B cell (primary cell): Measurements from ENCODE around the gene UPK2.

Experiments
- EZH2 ChIP-seq: IDR thresholded peaks from 2 replicates; pipeline ENCODE4 v1.6.1; 2012; ENCODE audit warnings: borderline replicate concordance, low read depth, mild to moderate bottlenecking, moderate library complexity, low read length; ENCODE audit not compliant: insufficient read depth, poor library complexity, severe bottlenecking
- TF ChIP-seq, protein P1 (sequence below): fragments of 200-600 bp; IDR thresholded peaks from one replicate; pipeline ENCODE4 v1.8.0; 2022; ENCODE audit warnings: antibody characterized with exemption, mild to moderate bottlenecking

DNA sequence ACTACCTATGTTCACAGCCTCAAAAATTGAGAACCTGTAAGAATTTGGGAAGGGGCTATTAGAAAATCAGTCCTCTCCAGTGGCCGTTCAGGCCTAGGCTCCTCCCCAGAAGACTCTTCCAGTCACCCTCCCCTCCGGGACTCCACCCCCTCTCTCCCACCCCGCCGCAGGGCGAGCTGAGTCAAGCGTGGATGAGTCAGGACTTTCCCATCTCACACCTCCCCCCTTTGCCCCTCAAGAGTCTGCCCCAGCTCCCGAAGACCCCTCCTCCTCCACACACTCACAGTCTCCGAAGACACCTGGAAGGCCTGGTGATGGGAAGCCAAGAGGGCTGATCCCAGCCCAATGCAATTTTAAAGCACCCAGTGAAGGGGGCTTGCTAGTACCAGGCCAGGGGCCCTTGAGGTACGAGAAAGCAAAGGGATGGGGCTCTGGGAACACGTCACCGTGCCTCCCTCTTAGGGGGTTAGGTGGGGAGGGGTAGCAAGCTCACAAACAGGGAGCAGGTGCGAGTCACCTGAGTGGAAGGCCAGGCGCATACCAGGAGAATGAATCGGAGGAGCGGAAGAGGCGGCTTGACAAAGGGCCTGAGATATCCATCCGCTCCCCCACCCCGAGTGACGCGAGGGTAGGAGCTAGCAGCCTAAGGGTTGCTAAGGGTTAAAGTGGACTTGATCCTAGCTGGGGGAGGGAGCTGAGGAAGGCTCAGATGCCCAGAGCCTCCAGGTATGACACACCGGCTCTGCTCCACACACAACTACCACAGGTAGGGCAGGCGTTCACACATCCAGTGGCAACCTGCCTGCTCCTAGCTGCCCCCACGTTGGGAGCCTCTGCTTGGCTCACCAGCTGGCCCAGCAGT lies 44.0 kb upstream of the UPK2 start:
- TF ChIP-seq, protein P1, sequence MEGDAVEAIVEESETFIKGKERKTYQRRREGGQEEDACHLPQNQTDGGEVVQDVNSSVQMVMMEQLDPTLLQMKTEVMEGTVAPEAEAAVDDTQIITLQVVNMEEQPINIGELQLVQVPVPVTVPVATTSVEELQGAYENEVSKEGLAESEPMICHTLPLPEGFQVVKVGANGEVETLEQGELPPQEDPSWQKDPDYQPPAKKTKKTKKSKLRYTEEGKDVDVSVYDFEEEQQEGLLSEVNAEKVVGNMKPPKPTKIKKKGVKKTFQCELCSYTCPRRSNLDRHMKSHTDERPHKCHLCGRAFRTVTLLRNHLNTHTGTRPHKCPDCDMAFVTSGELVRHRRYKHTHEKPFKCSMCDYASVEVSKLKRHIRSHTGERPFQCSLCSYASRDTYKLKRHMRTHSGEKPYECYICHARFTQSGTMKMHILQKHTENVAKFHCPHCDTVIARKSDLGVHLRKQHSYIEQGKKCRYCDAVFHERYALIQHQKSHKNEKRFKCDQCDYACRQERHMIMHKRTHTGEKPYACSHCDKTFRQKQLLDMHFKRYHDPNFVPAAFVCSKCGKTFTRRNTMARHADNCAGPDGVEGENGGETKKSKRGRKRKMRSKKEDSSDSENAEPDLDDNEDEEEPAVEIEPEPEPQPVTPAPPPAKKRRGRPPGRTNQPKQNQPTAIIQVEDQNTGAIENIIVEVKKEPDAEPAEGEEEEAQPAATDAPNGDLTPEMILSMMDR = no peak
- TF ChIP-seq EZH2 = no peak
